Neutrophil (primary cell): ENCODE results near the gene SPATS2L.

ENCODE experiments used
- H3K27ac ChIP-seq: fragments of 200-600 bp; sonication (generic); 2 replicates; pipeline ENCODE4 v1.5.1; 2016; ENCODE audit warnings: mild to moderate bottlenecking, moderate library complexity
- H3K27me3 ChIP-seq: fragments of 200-600 bp; sonication (generic); 2 replicates; pipeline ENCODE4 v1.6.0; 2016; ENCODE audit warnings: mild to moderate bottlenecking
- H3K36me3 ChIP-seq: fragments of 200-600 bp; sonication (generic); 2 replicates; pipeline ENCODE4 v1.5.1; 2017
- H3K4me1 ChIP-seq, 2 experiments: fragments of 200-600 bp in 1 of 2; sonication (generic) in 1 of 2; 1 replicate in 1 of 2; 2 replicates in 1 of 2; pipeline versions ENCODE4 v1.5.1 to v1.6.1; 2013 to 2016; ENCODE audit warnings: low read depth in 1 of 2, low read length in 1 of 2, mild to moderate bottlenecking in 1 of 2, moderate library complexity in 1 of 2; ENCODE audit not compliant: control insufficient read depth in 1 of 2, insufficient read depth in 1 of 2
- H3K4me3 ChIP-seq, 2 experiments: fragments of 200-600 bp in 1 of 2; sonication (generic) in 1 of 2; 1 replicate in 1 of 2; 2 replicates in 1 of 2; pipeline ENCODE4 v1.5.1; 2013 to 2016; ENCODE audit warnings: low read depth in 1 of 2, low read length in 1 of 2, mild to moderate bottlenecking in 1 of 2, moderate library complexity in 1 of 2
- H3K9me3 ChIP-seq: fragments of 200-600 bp; sonication (generic); 2 replicates; pipeline ENCODE4 v1.5.1; 2016
- CTCF ChIP-seq: fragments of 200-600 bp; sonication (generic); IDR thresholded peaks from 2 replicates; pipeline ENCODE4 v1.5.1; 2016; ENCODE audit warnings: antibody characterized with exemption

The SPATS2L gene

DNA sequence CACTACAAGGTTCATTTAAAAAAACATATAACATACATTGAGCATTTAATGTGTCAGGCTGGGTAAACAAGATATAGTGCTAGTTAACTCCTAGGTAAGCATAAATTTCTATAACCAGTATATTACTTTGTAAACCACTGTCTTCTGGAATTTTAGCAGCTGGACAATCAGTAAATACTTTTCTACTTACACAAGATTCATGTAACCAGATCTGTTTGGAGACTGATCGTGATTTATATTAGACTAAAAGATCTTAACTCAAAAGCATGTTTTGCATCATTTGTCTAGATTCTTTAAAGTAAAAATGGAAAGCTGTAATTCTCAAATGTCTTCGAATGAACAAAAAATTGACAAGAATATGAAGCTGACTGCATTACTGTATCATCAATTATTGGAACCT lies 218.6 kb downstream of the SPATS2L start:
- Histone ChIP-seq H3K9me3 (no peaks in the 10 kb centered on the region), H3K36me3 (no peaks in the 10 kb centered on the region), H3K27me3 (peaks cover 23% of the 10 kb centered on the region), H3K4me1 (peaks cover 16 to 17% of the 10 kb centered on the region in 2 experiments), H3K4me3 (peak overlapping the region in 1 of 2 experiments; percentile 80), H3K27ac (no peak overlapping the region)
- TF ChIP-seq CTCF: no peak

DNA sequence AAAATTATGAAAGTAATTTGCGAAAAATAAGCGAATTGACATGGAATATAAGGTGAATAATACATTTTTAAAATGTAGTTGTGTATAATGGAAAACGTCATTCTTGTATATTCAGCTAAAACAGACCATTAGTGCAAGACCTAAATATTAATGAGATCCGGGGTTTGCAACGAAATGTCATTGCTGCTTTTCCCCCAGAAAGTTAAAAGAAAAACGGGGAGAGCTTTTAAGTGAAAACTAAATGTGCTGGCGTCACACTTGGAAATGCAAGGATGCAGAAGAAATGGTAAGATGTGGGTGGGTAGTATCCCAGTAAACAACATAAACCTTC lies 219.0 kb downstream of the SPATS2L start:
- Histone ChIP-seq H3K9me3 (no peaks in the 10 kb centered on the region), H3K4me3 (peak overlapping the region; percentile 80 to 86), H3K27ac (peak overlapping the region; percentile 61), H3K36me3 (no peaks in the 10 kb centered on the region), H3K4me1 (peaks cover 16 to 17% of the 10 kb centered on the region in 2 experiments), H3K27me3 (peaks cover 23% of the 10 kb centered on the region)
- no peak for TF ChIP-seq CTCF

GRCh38 chr2:200525882-200526651 lies 219.6 kb downstream of the SPATS2L start, which contains the start of gene SGO2:
SGO2 (plus strand) TSS chr2:200526207; CDS start chr2:200532976, 6,769 bp downstream.
- Histone ChIP-seq H3K4me3 (peak within 1 kb of the TSS; percentile 80 to 86), H3K36me3 (no peaks in the 10 kb centered on the region), H3K27ac (peak within 1 kb of the TSS; percentile 61)

DNA sequence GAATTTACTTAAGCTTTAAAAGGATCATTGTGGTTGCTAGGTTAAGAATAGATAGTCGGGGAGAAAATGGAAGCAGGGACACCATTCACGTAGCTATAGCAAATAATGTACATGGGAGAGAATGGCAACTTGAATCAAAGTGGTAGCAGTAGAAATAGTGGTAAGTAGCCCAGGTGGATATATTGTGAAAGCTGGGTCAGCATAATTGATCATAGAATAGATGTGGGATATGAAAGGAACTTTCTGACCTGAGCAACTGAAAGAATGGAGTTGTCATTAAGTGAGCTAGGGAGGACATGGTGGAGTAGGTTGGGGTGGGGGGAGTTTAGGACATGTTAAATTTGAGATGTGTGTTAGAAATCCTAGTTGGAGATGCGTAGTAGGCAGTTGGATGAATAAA lies 221.7 kb downstream of the SPATS2L start:
- Histone ChIP-seq H3K27ac (no peak overlapping the region), H3K27me3 (peaks cover 10% of the 10 kb centered on the region), H3K9me3 (no peaks in the 10 kb centered on the region), H3K36me3 (peaks cover 7% of the 10 kb centered on the region), H3K4me3 (no peak overlapping the region), H3K4me1 (peaks cover 16 to 17% of the 10 kb centered on the region in 2 experiments)
- no peak for TF ChIP-seq CTCF

More at GRCh38 chr2:200525882-200526651, 219.6 kb downstream of the SPATS2L start, which contains the start of gene SGO2:
- TF ChIP-seq CTCF: peak; percentile 46
- Histone ChIP-seq H3K27me3 (peaks cover 22% of the 10 kb centered on the region), H3K9me3 (no peaks in the 10 kb centered on the region), H3K4me1 (peaks cover 16 to 17% of the 10 kb centered on the region in 2 experiments)
